Stimulated activated CD4-positive, alpha-beta T cell treated with anti-CD3 and anti-CD28 coated beads, TNF-alpha, amount 100 ng/mL, for 24 hours (primary cell): ENCODE results near the gene KAT6B.
"Not testable (repeated sequence)": the region's sequence is repeated elsewhere in the genome, so short reads cannot be mapped to it uniquely, and the experiment has no call there.

ENCODE experiments used
- DNase-seq, 3 experiments: peaks; one replicate each; pipeline ENCODE4 v3.0.0-alpha.2; 2020; ENCODE audit warnings: low read depth in 3 of 3

KAT6B gene

DNA sequence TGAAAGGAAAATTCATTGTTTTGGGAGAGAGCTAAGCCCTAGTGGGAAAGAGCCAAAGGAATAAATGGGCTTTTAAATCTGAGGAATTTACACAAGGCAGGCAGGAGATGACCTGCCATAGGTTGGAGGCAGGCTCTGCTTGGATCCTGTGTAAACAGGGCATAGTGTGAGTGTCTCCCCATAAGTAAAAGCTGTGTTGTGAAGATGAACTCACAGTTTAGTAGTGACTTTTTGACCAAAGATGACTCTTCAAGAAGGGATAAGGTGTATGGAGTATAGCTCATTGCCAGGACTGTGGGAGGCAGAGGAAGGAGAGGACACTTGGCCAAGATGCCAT lies 63.2 kb downstream of the KAT6B start:
- DNase-seq = no peak

DNA sequence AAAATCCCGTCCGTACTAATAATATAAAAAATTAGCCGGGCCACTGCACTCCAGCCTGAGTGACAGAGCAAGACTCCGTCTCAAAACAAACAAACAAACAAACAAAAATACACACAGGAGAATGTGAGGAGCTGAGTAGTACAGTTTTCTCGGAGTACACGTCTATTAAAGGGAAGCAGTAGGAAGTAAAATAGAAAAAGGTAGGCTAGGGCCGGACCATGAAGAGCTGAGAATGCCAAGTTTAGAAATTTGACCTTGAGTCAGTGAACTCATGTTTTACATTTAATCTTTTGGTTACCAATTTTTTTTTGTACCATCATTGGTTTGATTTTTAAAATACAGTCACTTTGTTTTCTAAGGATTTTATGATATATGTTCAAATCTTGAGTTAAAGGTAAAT lies 64.1 kb downstream of the KAT6B start:
- no peak for DNase-seq

DNA sequence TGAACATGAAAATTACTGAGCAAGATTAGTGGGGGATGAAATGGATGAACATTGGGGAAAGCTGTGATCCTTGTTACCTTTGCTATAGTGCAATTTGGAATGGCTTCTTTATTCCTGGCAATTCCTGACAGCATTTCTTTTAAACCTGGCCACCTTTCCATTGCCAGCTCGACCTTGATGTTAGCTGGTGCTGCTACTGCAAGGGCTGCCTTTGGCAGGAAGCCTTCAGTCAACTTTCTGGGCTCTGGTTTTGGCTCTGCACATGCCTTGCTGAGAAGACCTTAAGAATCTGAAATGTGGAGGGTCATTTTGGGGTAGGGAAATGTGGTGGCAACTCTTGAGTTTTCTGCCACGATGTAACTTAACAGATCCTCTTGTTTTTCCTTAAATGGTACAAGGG lies 64.7 kb downstream of the KAT6B start:
- no peak for DNase-seq

DNA sequence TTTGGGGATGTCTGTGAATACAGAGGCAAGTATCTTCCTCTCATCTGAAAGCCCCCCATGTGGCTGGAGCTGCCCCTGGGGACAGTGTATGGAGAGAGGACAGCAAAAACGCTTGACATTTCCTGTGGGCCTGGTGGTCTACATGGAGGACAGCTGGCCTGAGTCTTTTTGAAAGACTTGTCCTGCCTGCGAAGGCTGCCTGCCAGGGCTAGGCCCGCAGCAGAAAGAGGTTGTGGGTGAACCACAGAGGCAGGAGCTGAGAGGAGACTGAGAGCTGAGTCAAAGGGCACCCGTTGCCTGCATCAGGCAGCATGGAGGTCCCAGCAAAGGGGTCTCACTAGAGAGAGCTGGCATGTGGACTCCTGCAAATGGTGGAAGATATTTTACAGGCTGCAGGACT lies 66.4 kb downstream of the KAT6B start:
- no peak for DNase-seq

DNA sequence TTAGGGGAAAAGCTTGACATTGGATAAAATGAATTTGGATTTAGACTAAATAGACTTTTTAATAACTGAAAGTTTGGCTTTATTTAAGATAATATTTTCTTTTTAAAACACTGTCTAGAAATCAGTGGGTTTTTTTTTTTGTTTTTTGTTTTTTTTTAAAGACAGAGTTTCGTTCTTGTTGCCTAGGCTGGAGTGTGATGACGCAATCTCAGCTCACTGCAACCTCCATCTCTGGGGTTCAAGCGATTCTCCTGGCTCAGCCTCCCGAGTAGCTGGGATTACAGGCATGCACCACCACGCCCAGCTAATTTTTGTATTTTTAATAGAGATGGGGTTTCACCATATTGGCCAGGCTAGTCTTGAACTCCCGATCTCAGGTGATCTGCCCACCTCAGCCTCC lies 66.9 kb downstream of the KAT6B start:
- DNase-seq = not testable (repeated sequence)

DNA sequence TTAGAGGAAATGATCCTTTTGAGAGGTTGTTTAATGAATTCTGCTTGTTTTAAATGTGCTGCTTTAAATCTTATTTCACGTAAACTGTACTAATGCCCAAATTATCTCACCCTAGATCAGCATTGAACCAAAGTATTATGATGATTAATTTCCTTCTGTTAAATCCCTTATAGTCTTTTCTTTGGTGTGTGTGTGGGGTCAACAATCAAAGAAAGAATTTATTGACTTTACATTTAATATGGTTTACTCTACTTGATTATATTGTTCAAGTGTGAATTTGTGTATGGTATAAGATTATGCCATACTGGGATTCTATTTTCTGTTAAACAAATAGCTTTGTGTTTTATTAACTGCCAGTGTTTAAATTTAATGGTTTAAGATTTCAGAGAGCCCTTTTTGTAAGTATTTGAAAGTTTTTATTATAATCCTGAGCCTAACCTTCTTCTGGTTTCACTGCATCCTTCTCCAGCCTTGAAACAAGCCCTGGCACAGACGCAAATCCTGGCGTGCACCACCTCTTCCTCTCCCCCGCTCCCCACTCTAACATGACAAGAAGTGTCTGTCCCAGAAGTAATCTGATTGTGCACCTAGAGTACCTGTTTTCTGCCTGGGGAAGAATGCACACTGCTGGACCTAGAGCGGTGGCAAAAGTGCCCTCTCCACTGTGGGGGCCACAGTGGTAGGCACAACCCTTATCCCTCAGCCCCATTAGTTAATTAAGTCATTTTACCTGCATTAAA lies 70.6 kb downstream of the KAT6B start:
- no peak for DNase-seq

DNA sequence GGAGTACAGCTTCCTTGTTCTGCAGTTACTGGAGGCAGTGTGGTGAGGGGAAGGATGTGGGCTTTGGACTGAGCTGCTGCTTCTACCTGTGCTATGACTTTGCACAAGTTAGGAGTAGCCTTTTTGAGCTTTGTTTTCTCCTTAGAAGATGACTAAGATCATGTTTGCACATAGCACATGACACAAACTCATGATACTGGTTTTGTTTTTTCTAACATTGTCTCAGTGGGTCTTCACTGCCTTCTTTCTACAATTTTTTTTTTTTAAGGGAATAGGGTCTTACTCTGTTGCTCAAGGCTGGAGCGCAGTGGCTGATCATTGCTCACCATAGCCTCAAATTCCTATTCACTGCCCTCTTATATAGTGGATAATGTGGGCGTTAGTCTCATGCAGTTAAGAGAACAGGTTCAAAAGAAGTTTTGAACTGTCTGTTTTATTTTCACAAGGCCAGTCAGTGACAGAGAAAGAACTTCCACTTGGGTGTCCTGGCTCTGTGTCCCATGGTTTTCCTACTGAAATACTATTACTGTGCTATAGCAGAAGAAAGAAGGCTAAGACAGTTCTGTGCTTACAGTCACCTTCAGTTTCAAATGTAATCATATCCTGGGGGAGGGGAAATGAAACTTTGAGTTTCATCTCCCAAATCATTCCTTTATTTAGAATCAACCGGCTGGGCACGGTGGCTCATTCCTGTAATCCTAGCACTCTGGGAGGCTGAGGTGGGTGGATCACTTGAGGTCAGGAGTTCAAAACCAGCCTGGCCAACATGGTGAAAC lies 72.0 kb downstream of the KAT6B start:
- no peak for DNase-seq

DNA sequence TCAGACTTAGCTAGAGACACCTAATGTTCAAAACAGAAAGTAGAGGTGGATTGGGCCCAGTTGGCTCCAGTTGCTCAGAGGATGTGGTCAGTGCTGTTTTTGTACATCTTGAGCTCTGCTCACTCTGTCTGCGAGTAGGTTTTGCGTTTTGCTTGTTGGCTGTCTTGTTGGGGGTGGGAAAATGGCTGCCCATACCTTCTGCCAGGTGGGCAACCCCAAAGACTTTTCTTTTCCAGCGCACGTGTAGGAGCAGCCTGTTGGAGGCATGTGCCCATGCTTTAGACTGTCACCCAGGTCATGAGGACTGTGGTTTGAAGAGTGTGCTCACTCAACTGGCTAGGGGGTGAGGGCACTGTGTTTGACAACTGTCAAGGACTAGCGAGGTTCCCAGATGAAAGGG lies 73.9 kb downstream of the KAT6B start:
- DNase-seq = no peak

DNA sequence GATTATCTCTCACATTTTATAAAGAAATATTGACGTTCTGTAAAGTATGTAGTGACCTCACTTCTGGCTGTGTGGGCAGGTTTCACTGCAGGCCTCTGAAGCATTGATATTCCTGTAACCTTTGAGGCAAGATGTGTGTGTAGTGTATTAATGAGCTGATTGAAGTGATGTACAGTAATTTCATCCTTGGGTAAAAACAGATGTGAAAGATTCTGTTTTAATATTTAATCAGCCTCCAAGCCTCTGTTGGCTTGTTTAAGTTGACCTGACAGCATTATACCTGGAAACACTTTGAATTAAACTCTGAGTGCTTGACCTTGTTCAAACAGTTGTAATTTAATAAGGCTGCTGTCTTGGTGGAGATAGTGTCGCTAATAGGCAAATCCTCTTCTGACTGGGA lies 74.9 kb downstream of the KAT6B start:
- DNase-seq = no peak

DNA sequence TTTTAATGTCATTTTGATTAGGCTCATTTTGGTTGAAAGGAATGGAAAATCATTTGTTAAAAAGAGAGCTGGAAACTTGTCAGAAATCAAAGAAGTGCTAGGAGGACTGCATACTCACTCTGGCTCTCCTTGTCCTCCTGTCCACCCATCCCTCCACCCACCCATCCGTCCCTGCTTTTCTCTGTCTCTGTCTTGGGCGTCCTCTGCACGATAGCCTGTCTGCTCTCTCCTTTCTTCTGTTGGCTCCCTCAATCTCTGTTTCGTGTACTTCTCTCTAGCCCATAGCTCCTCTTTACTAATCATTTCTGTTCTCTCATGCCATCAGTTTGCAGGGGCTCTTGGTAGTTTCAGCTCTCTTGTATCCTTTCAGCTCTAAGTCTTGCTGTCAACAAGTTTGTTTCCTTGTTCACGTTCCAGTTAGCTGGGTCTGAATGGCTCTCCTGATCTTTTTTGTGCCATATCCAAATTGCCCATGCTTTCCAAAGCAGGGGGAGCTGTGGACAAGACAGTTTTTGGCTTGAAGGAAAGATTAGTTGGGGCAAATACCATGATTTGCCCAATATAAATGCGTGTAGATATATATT lies 75.6 kb downstream of the KAT6B start:
- DNase-seq = no peak

DNA sequence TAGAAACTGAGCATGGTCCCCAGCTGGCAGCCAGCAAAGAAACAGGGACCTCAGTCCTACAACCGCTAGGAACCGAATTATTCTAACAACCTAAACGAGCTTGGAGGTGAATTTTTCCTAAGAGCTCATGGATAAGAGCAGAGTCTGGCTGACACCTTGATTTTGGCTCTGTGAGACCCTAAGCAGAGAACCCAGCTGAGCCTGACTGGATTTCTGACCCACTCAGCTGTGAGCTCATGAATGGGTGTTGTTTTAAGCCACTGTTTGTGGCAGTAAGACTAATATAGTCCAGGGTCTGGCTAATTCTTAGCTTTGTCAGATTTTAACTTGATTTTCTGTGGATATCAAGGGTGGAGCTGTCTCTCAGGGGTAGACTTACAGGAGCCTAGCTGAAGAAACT lies 77.1 kb downstream of the KAT6B start:
- DNase-seq = no peak

DNA sequence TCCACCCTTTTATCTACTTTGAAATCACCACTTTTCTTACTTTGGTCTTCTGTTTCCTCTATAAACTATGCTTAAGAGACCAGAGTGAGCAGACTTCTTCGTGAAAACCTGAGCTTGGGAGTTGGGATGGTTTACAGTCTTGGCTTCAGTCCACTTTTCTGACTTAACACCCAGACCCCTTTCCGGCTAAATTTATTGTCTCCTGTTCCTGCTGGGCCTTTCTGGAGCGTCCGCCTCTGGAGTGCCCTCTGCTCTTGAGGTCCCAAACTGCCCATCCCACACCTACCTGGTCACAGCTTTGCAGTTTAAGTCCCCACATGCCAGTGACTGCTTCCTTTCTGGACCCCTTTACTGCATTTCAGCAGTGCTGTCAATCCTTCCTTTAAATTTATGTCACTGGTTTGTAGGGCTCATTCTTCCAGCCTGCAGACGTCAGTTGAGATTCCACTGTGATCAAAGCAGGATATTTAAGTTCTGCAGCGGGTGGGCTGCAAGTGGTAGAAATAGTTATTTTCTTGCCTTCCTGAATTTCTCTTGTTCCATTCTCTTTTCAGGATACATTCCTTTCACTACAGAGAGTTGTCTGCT lies 80.3 kb downstream of the KAT6B start:
- DNase-seq = no peak

DNA sequence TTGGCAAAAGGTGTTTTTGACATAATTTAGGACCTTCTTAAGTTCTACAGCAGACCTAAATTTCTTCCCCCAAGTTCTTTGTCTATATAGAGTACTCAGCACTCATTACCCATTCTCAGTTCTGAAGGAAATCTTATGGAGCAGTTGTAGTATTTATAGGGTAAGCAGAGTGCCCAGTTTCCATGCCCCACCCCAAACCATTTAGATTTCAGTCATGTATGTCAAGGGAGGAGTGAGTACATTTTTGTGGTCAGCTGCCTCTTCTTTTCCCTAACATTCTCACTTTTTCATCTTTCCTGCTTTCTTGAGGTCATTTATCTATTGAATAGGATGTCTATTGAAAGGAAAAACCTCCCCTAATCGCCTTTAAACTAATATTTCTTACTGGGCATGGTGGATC lies 83.3 kb downstream of the KAT6B start:
- DNase-seq = no peak

DNA sequence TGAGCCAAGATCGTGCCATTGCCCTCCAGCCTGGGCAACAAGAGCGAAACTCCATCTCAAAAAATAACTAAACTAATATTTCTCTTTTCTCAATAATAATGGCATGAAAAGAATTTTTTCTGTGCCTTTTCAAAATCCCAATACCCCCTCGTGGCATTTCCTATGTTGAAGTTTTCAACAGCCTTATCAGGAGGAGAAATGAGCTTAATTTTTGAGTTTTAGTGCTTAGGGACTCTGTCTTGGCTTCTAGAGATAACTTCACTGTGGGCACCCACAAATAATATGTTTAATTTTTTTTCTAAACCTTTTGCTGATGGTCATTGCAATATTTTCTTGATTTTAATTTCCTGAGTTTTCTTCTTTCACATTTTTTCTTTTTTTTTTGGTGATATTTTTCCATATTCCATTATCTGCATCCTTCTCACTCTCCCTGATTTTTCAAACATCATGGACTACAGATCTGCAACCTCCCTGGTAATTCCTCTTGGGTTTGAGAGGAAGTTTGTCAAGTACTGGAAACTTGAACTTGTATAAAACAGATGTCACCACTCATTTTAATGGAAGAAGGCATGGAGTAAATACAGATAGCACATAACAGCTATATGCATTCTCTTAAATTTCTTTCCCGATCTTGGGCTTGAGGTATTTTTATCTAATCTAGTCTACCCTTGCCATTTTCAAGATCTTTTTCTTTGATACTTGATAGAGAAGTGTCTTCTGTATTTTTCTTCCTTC lies 84.0 kb downstream of the KAT6B start:
- no peak for DNase-seq

DNA sequence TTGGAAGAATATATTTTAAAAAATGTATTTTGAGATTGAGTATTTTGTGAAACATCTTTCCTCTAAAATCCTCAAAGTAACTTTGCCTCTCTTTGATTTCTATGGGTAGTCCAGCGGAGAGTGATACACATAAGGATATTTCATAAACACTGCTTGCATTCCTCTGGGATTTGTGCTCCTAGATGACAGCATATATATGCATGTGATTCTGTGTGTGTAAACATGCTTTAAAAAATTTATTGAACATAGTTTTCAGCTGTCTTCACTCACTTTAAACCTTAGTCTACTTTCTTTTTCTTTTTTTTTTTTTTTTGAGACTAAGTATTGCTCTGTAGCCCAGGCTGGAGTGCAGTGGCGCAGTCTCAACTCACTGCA lies 84.6 kb downstream of the KAT6B start:
- DNase-seq = no peak

DNA sequence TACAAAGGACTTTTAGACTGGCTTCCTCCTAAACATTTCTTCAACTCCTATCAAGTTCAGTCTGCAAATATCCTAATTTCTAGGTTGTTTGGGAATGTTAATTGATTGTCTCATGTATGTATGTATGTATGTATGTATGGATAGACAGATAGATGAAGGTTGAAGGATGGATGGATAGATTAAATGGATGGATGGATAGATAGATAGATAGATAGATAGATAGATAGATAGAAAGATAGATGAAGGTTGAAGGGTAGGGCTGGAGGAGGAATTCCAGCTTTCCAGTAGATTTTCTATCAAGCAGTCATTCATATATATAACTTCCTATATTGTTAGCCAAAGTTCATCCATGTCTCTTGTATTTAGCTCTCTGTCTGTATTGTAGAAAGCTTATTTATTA lies 85.8 kb downstream of the KAT6B start:
- DNase-seq = no peak

DNA sequence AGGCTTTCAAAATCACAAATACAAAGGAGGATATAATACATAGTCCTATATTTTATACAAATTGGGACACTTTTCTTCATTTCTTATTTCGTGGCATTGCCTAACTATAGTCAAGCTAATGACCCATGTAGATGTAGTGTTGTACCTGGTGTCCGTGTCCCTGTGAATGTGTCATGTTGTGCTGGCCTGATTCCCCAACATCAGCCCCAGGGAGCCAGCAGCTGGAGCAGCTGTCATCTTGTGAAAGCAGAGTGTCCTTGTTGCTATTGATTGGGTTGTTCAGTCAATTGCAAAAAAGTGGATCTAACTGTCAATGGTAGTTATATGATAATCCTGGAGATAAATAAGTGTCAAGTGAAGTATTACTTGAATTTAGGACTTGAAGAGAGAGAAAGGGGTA lies 86.3 kb downstream of the KAT6B start:
- no peak for DNase-seq

DNA sequence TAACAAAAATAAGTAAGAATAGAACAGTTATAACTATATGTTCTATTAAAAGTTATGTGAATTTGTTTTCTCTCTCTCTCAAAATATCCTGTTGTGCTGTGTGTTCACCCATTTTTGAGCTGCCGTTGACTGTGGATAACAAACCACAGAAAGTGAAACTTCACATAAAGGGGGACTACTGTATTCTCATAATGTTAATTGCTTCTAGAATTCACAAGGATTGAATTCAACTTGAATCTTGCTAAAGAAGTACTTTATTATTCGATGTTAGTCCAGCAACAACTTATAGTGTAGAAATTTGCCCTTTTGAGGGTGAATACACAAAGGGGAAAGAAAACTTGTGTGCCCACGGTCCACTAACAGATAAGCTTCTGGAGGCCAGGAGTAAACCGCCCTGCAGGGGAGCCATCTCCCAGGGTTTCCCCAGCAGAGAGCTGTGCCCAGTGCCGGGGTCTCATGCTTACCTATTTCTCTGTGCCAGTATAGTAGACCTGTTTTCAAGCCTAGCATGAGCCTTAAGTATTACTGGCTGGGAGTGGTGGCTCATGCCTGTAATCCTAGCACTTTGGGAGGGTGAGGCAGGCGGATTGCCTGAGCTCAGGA lies 87.1 kb downstream of the KAT6B start:
- no peak for DNase-seq

DNA sequence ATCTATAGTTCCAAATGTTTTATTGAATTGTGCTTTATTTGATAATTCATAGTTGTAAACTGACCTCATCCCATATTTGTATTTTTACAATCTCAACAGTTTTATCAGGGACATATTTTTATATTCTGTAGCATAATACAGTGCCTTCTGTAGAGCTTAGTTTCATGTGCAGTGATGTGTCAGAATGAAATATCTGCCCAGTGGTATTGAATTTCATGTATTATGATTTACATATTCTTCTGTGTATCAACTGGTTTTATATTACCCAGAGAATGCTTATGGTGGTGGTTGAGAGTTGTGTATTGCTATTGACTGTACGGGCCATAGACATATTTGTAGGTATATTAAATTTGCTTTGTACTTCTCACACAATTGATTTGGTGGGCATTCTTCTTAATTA lies 89.9 kb downstream of the KAT6B start:
- DNase-seq = no peak

DNA sequence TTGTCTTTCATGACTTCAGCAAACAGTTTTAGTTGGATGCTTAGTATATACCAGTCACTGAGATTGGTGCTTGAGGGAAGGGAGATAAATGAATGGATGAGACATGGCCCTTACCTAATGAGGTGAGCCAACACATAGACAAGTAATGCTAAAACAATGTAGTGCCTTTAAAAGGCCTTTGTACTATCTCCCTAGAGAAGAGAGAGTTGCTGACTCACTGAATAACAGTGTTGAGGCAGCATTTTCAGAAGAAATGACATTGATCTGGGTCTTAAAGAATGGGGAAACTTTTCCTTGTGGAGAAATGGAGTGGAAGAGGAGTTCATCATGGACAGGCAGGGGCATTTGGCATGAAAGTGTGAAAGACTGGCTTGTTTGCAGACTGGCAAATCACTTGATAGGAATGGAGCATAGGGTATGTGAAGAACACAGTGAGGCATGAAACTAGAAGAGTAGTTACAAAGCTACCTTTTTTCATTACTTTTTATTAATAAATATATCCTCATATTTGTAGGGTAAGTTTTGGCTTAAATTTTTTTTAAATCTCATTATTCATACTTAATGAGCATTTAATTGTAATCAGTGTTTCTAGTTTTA lies 91.2 kb downstream of the KAT6B start:
- DNase-seq = no peak

DNA sequence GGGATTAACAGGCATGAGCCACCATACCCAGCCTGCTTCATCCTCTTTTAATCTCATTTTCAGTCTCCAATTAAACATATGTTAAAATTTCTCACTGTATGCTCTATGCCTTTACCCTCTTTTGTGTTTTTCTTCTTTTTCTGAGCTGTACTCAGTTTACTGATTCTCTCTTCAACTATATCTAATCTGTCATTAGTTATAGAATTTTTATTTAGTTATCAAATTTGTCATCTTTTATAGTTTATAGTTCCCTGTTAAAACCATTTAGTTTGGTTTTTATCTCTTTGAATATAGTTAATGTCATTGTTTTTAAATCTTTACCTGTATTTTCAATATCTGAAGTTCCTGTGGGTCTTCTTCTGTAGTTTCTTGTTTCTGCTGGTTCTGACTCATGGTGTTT lies 93.3 kb downstream of the KAT6B start:
- no peak for DNase-seq
